DLD1 (cell line): Measurements from ENCODE around the gene NFE2L2.
"Not testable (repeated sequence)": the region's sequence is repeated elsewhere in the genome, so short reads cannot be mapped to it uniquely, and the experiment has no call there.

ENCODE experiments used
- in situ Hi-C: cut with HindIII; loops from 2 replicates; pipeline ENCODE4 v1.10.0; 2017; ENCODE audit warnings: low sequenced_read_pairs

NFE2L2 gene

DNA sequence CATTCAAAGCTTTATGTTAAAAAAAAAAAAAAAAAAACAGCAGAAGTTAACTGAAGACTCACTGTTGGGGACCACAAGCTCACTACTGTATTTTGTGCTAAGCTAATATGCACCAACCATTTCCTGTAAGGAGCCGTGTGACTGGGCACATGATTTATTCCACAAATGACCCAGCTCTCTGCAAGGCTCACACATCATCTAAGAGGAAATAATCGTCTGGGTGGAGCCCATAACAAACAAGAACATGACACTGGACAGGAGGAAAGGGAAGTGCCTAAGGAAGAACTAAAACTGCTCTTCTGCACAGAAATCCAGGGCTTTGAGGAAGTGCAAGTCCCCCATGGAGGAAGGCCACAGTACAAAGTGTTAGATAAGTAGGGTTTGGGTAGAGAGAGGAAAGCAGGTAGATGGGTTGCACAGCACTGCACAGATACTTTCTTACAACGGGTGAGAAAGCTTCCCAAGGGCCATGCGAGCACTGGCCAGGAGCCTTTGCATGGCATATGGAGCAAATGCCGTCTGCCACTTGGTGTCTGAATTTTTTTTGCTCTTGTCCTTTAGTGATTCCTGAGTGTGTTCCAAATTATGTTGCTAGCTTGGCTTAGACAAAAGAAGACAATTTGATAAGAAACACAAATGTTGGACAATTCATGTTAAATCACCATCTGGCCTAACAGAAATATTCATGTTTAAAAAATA is 24.4 kb downstream of the NFE2L2 start:
- in situ Hi-C loops = no loop called here

DNA sequence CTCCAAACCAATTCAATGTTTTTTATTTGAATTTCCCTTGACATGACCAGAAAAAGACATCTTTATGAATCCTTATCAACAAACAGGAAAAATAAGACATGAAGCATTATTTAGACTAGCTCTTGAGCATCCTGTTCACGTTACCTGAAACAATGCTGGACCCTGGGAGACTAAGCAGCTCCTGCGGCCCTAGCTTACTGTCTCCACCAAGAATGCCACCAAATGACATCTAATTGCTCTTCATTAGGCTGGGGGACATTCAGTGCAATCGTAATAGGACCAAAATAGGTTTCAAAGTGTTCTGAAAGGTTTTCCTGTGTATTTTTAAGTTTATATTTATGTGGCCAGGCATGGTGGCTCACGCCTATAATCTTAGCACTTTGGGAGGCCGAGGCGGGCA is 25.5 kb downstream of the NFE2L2 start:
- in situ Hi-C loops = no loop called here

DNA sequence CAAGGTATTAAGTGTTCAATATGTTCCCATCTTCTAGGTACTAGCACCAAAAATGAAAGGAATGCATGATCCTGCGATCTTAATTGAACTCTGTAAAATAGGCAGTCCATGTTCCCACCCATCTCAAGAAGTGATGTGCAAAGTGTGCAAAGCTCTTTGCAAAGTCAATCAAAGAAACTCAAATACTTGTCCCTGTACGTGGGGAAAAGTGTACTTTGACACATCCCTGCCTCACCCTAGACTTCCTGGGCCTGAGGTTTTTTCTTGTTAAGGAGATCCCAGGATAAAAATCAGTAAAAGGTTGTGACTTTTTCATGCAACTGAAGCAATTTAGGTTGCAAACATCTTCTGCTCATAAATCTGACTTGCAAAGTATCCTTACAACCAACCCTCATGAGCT is 26.6 kb downstream of the NFE2L2 start:
- in situ Hi-C loops = no loop called here

DNA sequence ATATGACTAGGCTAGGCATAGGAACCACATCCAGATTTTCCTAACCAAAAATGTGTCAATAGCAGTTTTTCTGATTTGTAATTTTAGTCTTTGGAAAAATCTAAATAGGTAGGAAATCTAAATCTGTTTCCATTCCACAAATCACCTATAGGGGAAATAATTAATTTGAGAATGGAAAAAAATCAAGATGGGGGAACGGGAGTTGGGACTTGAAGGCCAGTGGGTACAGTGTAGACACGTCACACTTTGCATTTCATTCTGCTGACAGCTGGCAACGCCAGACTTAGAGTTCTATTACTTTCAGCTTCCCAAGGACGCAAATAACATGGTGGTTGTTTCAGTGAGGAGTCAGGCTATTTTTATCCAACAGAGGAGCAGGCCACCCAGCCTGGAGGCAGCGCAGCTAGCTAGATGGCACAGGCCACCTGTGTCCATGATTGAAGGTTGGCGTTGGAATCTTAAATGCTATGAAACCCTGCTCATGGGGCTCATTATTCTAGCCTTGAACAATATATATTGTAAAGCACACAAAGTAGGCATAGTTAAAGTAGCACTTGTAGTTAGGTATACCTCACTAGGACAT is 28.6 kb downstream of the NFE2L2 start:
- in situ Hi-C loops = no loop called here

DNA sequence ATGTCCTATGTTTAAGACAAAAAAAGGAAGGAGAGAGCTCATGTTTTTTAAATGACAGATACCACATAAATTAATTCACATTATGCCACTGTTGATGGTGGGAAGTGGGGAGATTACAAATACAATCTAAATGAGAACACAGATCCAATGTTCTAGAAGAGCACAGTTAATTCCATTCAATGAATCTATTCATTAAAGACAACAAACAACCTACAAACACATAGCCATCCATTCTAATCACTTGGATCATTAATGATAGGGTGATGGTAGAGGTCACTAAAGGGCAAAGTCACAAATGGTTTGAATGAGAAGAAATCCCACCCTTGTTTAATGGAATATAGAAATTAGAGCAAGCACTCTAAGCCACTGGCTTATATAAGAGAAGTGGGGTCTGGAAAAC is 30.3 kb downstream of the NFE2L2 start:
- in situ Hi-C loops = no loop called here

DNA sequence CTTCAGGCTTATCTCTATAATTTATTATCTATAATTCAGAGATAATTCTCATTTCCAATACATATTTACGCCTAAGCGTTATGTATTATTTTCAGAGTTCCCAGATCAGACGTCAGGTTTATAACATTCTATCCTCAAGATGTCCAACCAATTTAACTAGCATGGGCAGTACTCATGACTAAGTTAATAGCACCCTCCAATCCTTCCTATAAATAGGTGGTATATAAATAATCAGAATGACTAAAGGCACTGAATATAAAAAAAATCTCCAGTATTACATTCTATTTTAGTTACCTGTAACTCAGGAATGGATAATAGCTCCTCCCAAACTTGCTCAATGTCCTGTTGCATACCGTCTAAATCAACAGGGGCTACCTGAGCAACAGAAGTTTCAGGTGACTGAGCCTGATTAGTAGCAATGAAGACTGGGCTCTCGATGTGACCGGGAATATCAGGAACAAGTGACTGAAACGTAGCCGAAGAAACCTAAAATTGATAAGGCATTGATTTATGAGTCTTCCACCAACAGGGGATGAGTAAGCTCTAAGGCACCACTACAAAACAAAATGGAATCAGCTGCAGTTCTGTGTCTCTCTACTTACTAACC is 32.3 kb downstream of the NFE2L2 start:
- in situ Hi-C loops = no loop called here

DNA sequence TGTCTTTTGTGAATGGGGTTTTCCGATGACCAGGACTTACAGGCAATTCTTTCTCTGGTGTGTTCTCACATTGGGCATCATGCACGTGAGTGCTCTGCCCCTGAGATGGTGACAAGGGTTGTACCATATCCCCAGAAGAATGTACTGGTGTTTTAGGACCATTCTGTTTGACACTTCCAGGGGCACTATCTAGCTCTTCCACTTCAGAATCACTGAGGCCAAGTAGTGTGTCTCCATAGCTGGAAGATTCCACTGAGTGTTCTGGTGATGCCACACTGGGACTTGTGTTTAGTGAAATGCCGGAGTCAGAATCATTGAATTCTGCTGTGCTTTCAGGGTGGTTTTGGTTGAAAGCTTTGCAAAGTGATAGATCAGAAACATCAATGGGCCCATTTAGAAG is 33.3 kb downstream of the NFE2L2 start:
- in situ Hi-C loops = no loop called here

DNA sequence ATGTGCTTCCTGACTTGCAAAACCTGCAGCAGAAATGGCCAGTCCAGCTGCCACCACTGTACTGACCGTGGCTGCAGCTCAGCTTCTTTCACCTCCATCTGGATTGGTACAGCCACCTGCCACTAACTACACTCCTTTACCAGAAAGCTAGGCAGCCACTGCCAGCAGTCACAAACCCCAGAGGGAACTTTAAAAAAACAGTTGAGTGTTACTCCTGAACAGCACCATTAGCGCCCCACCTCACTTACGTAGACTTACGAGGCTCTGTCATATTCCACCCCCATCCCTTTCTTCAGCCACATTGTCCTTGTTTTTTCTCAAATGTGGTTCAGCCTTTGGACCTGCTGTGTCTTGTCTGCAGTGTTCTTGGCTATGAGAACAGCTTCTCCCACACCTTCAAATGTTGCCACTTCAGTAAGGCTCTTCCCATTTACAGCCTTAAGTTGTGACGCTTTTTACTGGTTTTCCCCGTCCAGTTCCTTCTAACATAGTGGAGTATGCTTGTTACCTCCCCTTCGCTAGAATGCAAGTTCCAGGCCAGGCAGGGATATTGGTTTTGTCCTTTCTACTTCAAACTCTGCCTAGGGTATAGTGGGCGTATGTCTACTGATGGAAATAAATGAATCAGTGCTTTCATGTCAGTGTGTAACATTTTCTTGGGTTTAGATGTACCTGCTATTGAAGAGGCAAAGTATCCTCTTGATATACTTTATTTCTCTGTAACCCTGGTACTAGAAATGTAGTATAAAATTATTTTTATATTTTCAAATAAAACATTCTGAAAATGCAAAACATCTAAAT is 34.9 kb downstream of the NFE2L2 start:
- in situ Hi-C loops = no loop called here

DNA sequence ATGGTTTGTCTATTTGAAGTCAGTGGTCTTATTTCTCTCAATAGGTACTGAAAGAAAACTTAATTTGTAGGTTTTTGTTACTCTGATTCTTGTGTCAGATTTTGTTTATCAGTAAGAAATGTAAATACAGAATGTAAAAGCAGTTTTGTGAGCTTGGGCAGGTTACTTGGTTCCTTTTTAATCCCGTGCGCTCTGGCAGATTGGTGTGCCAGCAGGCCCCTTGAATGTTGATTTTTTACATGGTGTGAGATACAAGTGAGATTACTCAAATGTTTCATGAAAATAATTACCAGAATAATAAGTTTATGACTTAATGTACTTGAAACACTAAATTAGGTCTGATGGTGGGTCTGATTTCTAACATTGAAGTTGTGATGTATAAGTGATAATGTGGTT is 38.6 kb downstream of the NFE2L2 start:
- in situ Hi-C loops = no loop called here

DNA sequence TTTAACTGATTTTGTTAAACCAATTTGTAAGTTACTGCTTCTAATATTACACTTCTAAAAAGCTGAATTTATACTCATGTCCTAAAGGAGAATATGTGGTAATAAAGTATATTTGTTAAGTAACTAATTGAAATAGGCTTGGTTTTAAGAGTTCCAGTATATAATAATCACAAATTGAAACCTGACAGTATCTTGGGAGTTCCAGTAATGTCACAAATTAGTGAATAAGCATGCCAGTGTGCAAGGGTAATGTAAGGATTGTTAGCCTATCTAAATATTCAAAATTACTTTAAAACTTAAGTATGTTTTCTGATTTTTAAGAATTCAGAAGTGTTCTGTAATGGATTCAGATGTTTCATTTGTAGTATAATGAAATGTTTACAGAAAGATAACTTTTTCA is 41.1 kb downstream of the NFE2L2 start:
- in situ Hi-C loops = not testable (repeated sequence)

DNA sequence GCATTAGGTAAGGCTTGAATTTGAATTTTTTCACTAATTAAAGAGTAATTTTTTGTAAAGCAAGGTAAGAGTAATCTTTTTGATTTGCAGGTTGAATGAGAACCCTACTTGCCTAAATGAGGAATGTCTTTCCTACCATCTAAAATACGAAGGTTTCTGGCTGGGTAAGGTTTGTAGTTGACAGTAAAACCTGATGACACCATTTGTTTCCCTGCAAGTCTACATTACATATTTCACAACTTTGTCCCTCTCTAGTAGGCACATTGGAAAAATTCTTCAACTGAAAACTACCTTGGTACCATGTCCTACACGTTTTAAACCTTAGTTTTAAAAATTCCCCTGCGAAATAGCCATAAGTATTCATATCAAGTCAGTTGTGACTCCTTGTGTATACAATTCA is 42.6 kb downstream of the NFE2L2 start:
- in situ Hi-C loops = no loop called here

DNA sequence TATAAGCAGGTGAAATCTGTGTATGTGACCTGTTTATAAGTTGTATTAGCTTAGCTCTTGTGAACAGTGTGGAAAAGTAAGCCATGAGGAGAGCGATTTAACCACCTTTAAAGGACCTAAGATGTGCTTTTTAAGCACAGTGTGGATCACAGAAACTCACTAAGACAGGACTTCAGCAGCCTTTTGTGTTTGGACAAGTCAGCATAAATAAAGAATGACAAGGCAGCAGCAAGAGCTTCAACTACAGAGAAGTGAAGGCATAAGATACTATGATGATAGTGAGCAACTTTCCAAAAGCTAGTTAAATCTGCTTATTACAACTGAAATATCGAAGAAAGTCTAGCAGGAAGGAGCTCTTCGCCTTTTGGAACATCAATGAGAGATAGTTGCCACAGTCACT is 43.0 kb downstream of the NFE2L2 start:
- in situ Hi-C loops = no loop called here

DNA sequence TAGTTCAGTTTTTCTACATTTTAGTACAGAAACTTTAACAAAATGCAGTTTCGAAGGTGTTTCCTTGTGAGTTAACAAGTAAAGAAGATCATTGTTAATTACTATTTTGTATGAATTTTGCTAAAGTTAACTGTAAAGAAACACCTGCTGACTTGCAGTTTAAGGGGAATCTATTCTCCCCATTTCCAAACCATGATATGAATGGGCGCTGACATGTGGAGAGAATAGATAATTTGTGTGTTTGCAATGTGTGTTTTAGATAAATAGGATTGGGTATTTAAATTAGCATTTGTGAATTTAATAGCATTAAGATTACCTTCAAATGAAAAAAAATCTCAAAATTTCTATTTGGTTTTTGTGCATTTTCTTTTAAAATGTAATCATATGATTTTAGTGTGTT is 44.7 kb downstream of the NFE2L2 start:
- in situ Hi-C loops = not testable (repeated sequence)

DNA sequence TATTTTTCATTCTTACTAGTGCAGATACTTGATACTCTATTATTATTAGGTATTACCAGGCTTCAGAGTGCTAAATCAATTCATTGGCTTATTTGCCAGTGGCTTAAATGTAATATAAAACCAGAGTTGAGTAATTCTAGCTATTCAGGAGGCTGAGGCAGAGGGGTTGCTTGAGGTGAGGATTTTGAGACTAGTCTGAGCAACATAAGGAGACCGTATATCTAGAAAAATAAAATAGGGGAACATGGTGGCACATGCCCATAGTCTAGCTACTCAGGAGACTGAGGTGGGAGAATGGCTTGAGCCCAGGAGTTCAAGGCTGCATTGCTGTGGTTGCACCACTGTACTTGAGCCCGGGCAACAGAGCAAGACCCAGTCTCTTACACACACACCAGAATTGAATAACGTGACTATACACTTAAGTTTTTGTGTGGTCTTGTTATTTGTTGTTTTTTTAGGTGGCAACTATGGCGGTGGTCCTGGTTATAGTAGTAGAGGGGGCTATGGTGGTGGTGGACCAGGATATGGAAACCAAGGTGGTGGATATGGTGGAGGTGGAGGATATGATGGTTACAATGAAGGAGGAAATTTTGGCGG is 47.2 kb downstream of the NFE2L2 start:
- in situ Hi-C loops = no loop called here

DNA sequence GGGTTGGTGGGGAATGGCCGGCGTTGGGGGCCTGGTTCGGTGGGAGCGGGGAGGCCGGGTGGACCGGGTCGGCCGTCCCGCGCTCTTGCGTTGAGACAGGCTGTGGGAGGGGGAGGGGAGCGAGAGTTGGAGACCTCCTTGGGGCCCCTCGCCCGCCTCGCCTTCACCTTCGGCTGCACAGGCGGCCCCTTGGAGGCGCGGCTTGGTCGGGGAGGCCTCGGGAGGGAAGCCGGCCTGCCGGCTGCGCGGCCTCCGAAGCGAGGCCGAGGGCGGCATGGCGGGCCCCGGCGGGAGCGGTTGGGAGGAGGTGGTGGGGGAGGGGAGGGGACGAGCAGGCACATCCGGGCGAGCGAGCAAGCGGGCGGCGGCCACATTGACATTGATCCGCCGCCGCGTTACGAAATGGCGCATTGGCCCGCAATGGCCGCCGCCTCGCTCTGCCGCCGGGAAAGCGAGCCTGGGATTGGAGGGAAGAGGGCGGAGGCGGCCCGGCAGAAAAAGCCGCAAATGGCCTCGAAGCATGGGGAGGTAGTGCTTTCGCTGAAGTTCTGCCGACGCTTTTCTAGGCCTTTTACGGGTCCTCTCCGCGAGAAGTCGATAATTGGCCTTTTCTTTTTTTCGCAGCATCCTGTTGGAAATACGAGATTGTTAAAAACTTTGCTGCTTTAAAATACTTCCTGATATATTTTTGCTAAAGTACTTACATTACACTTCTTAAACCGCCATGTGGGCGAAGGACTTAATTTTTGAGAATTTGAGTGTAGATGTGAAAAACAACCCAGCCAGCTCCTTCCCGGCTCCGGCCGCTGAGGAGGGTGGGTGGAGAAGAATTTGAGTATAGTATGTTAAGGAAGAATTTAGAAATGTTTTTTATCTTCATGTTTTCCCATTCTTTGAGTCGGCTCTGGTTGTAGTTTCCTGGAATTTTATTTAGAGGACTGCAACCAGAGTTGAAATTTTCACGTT is 51.4 kb downstream of the NFE2L2 start:
- in situ Hi-C loops = no loop called here

DNA sequence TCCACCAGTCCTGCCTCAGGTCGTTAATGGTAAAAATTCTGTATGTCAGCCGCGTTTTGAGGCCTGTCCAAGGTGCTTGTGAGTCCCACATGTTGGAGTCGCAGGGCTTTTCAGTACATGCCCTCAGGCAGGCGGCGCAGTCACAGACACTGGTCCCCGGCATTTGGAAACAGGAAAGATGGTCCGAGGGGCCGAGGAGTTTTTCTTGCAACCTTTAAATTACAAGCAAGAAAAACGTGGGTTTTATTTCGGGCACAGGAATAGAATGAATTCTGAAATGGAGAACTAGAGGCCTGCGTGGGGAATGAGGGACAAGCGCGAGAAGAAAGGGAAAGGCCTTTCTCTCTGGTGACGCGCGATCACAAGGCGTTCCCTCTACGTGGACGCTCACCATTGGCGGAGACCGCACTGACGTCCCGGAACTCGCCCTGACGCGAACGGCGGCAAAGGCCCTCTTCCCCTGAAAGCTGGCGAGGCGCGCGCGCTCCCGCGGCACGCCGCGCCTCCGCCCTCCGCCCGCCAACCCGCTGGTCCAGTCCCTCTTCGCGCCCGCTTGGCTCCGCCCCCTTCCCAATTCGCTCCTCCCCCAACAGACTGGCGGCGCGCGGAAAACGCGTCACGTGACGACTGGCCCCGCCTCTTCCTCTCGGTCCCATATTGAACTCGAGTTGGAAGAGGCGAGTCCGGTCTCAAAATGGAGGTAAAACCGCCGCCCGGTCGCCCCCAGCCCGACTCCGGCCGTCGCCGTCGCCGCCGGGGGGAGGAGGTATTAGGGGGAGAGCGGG is 52.2 kb downstream of the NFE2L2 start, which contains the start of gene HNRNPA3:
HNRNPA3 (plus strand) TSS at position 689 of the 785 bp plus-strand sequence; CDS start at position 695, 6 bp downstream.
- in situ Hi-C loops = no loop called here

DNA sequence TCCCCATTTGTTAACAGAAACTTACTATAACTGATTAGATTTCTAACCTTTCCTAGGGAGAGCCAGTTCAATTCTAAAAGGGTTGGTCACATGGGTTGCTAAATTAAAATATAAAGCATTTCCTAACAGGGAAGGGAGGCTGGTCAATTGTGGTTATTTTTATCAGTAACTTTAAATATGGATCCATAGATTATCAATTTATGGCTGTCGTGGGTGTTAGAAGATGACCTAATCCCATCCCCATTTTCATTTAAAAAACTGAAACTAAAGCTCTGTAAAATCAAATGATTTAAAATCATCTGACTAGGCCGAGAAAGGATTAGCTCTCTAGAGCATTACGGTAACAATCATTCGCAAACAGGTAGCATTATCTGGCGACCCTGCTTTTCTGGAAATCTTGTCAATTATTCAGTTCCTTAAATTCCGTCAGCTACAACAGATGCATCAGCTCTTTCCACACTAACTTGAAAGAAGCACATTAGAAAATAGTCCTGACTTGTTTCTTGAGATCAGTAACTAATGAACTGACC is 52.9 kb downstream of the NFE2L2 start:
- in situ Hi-C loops = no loop called here

DNA sequence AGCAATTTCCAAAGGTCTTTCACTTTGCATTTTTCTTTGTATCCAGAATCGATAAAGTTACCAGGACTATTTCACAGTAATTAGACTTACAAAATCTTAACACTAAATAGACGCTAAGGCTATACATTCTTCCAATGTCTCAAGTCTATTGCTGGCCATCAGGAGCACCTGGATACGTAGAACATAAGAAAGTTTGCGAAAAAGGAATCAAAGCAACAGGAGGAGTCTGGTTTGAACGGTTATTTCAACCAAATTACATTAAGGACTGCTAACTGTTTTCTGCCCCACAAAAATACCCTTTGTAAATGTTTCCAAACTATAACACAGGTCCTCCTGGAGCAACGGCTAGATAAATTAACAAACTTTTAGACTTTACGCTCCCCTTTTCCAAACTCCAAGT is 53.4 kb downstream of the NFE2L2 start:
- in situ Hi-C loops = no loop called here

DNA sequence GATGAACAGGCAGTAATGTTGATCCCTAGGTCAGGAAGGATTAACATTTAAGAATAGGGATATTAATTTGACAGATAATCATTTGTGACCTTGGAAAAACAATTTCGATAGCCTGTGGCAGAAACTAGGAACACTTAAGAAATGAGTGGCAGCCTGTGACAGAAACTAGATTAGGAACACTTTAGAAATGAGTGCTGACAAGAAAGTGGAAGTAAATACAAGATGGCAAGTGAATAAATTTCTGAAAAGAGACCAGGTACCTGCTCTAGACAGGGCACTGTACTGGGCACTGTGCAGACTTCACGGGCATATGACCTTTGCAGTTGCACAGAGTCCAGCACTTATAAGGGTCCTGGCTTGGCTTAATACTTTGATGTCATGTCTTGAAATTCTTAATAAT is 57.4 kb downstream of the NFE2L2 start:
- in situ Hi-C loops = no loop called here
